RWPE1 (cell line): ENCODE results near the gene APOD.

ENCODE experiments used
- CTCF ChIA-PET: fragments of 350-600 bp; sonication (Branson Sonifier 250); formaldehyde crosslinking; extraction: SDS; loops from one replicate; lab custom pipeline; 2021; lab: Yijun Ruan, JAX
- POLR2A ChIA-PET: fragments of 400-600 bp; formaldehyde crosslinking; extraction: SDS; loops from one replicate; lab custom pipeline; 2020; ENCODE audit warnings: antibody characterized with exemption; ENCODE audit not compliant: low non-redundant PET; lab: Yijun Ruan, JAX
- DNase-seq: peaks from one replicate; pipeline ENCODE4 v3.0.0; 2012; ENCODE audit warnings: low spot score
- H3K27ac ChIP-seq: fragments of 450-650 bp; 2 replicates; pipeline ENCODE4 v1.5.1; 2017
- CTCF ChIP-seq: fragments of 450-650 bp; conservative IDR thresholded peaks from 2 replicates; pipeline ENCODE4 v1.5.1; 2017; ENCODE audit warnings: low read depth, mild to moderate bottlenecking

APOD gene

GRCh38 chr3:195550723-195551122 lies 33.0 kb downstream of the APOD start:
- CTCF ChIA-PET: no interaction called here
- POLR2A ChIA-PET: no interaction called here
- no peak overlapping the region for H3K27ac ChIP-seq
- no peak for DNase-seq
- TF ChIP-seq CTCF: no peak

GRCh38 chr3:195549931-195550519 lies 33.7 kb downstream of the APOD start:
- TF ChIP-seq CTCF: no peak
- no peak for DNase-seq
- no peak overlapping the region for H3K27ac ChIP-seq
- ChIA-PET POLR2A (no interaction called here), CTCF (interaction anchor here (0.6 kb wide), 1 partner anchor 1062 kb away, joined by 3 read pairs; no protein-coding TSS in a partner anchor)

GRCh38 chr3:195548987-195549386 lies 34.8 kb downstream of the APOD start:
- no peak for TF ChIP-seq CTCF
- DNase-seq: no peak
- H3K27ac ChIP-seq: no peak overlapping the region
- ChIA-PET POLR2A (no interaction called here), CTCF (no interaction called here)

GRCh38 chr3:195548501-195548900 lies 35.2 kb downstream of the APOD start:
- ChIA-PET POLR2A (no interaction called here), CTCF (no interaction called here)

GRCh38 chr3:195548006-195548405 lies 35.7 kb downstream of the APOD start:
- DNase-seq: no peak
- ChIA-PET CTCF (no interaction called here), POLR2A (no interaction called here)
- H3K27ac ChIP-seq: no peak overlapping the region
- no peak for TF ChIP-seq CTCF

More at GRCh38 chr3:195548501-195548900, 35.2 kb downstream of the APOD start:
- H3K27ac ChIP-seq: no peak overlapping the region
- no peak for DNase-seq
- TF ChIP-seq CTCF: no peak

- peak overlapping the region; percentile 67 for H3K27ac ChIP-seq
- DNase-seq: peak; percentile 82
- TF ChIP-seq CTCF: no peak
- CTCF ChIA-PET: interaction anchor here (0.5 kb wide), 1 partner anchor 22 kb away, joined by 4 read pairs; no protein-coding TSS in a partner anchor
- POLR2A ChIA-PET: interaction anchor here (0.7 kb wide), 1 partner anchor 10 kb away, joined by 5 read pairs; no protein-coding TSS in a partner anchor
These were observed 37.6 kb downstream of the APOD start for GRCh38 chr3:195546130-195546560.
